ENCODE results near the gene PARK7.

PARK7 gene

DNA sequence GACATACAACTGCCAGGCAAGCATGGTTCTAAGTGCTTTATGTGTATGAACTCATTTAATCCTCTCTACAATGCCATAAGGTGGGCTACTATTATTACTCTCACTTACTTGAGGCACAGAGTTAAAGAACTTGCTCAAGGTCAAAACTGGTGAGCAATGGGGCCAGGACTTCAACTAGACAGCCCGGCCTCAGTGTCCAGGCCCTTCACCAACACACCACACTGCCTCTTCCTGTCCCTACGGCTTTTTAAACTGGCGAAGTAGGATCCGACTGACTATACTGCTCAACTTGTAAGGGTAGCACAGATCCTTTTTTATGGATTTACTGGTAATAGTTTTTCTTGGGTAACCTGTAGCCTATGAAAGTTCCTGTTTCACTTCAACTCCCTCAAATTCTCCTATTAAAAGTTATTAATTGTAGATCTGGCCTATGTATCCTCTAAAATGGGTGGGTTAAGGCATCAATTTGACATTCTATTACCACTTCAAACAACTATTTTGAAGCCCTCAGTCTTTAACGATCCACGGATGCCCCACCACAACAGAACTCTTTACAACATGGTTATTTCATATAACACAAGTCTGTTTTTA, 60.3 kb downstream of the PARK7 start:
- no peak for DNase-seq (ENCODE audit: low read depth in 1 of 2, low spot score in 1 of 2)

GRCh38 chr1:8022395-8023286, 61.1 kb downstream of the PARK7 start:
- no peak for DNase-seq (ENCODE audit: low read depth in 1 of 2, low spot score in 1 of 2)

GRCh38 chr1:8023287-8023994, 61.9 kb downstream of the PARK7 start:
- no peak for DNase-seq (ENCODE audit: low read depth in 1 of 2, low spot score in 1 of 2)

DNA sequence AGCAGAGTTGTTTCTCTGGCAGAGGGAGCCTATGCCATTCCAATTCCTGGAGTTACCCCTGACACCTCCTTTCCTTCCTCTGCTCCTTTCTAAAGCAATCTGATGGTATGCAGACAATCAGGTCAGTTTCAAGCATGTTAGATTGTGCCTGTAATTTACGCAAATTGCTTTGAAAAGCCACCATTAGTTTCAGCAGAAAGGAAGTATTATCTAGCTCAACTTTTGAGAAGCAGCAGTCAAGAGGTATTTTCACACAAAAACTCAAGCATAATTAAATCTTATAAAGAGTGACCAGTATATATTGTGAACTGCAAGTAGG, 62.4 kb downstream of the PARK7 start:
- DNase-seq (ENCODE audit: low read depth in 1 of 2, low spot score in 1 of 2) = no peak

DNA sequence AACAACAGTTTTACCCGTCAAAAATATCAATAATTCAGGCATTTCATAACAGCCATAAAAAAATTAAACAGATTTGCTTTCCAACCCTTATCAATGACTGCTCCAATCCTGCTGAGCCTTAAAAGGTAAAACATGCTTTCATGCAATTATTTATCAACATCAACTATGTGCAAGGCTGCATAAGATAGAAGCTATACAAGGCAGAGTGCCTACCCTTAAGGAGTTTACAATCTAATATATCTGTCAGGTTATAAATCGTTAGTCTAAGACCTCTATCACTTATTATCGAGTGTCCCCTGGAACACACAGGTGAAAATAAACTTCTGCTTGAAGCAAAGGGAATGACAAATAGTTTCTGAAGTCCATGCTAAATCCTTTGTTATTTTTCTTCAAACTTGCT, 62.8 kb downstream of the PARK7 start:
- no peak for DNase-seq (ENCODE audit: low read depth in 1 of 2, low spot score in 1 of 2)

GRCh38 chr1:8025061-8025670, 63.7 kb downstream of the PARK7 start:
- DNase-seq (ENCODE audit: low read depth in 1 of 2, low spot score in 1 of 2) = no peak

GRCh38 chr1:8025671-8026144, 64.2 kb downstream of the PARK7 start:
- no peak for DNase-seq (ENCODE audit: low read depth in 1 of 2, low spot score in 1 of 2)

- peak; percentile 75 to 77 for DNase-seq (ENCODE audit: low read depth in 1 of 2, low spot score in 1 of 2)
Measured at GRCh38 chr1:8026153-8026975, 64.9 kb downstream of the PARK7 start, which contains the start of gene ERRFI1. TSS of gene ERRFI1 (minus strand) at chr1:8026309. CDS start at chr1:8015619, 10,690 bp downstream.

DNA sequence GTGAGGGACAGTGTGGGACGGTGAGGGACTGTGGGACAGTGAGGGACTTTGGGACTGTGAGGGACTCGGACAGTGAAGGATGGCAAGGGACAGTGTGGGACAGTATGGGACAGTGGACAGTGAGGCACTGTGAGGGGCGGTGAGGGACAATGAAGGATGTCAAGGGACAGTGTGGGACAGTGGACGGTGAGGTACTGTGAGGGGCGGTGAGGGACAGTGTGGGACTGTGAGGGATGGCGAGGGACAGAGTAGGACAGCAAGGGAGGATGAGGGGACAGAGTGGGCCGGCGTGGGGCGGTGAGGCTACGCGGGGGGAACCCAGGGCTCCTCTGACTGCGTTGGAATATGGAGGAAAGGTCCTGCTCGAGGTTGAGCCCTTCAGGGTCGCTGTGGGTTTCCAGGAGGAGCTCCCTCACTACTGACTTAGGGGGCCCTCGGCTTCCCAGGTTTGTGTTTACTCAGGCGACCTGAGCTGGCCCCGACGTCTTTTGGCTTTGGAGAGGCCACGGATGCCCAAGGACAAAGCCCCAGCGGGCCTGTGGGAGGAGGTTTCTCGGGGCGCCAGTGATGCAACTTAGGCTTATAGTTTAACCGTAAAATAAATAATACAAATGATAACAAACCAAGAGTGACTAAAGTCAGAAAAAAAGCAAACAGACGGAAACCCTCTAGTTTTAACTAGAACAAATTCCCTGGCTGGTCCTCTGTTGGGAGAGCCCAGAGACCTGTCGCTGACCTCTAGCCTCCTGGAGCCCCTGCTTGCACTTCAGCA, 65.7 kb downstream of the PARK7 start:
- no peak for DNase-seq (ENCODE audit: low read depth in 1 of 2, low spot score in 1 of 2)

- DNase-seq (ENCODE audit: low read depth in 1 of 2, low spot score in 1 of 2) = no peak
Measured at GRCh38 chr1:8027748-8028570, 66.4 kb downstream of the PARK7 start.

DNA sequence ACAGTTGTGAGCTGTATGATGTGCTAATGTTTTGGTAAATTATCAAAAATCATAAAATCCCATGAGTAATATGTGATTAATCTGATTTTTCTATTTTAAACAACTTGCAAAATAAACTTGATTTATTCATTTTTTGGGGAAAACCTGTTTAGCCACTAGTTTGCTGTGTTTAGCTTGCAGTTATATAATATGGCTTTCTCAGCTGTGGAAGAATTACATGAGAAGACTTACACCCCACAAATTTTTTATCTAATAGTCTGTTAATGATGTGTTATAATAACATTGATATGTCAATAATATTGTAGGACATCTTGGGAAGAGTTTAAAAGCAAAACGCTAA, 67.0 kb downstream of the PARK7 start:
- DNase-seq (ENCODE audit: low read depth in 1 of 2, low spot score in 1 of 2) = no peak

DNA sequence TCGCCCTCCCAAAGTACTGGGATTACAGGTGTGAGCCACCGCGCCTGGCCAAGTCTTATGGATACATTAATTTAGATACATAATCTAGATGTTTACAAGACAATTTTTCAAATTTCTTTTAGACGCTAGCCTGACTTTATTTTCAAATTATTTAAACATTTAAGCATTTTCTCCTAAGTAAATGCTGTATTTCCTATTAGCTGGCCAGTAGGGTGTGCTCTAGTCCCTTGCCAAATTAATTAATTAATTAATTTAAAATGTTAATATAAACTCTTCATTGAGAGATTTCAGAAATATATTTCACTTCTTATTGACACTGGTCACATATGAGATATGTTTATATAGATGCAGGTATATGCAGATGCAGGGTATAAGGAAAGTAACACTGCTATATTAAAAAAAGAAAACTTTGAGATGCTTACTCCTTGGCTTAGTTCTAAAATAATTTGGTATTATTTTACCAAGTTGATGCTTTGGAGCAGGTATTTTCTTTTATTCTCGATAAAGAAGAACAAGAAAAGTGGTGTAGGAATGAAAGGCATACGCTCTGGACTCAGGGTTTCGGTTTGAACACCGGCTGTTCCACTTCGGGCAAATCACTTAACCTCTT, 69.8 kb downstream of the PARK7 start:
- DNase-seq (ENCODE audit: low read depth in 1 of 2, low spot score in 1 of 2) = no peak

- DNase-seq (ENCODE audit: low read depth in 1 of 2, low spot score in 1 of 2) = no peak
Measured at GRCh38 chr1:8032366-8032910, 70.9 kb downstream of the PARK7 start.

DNA sequence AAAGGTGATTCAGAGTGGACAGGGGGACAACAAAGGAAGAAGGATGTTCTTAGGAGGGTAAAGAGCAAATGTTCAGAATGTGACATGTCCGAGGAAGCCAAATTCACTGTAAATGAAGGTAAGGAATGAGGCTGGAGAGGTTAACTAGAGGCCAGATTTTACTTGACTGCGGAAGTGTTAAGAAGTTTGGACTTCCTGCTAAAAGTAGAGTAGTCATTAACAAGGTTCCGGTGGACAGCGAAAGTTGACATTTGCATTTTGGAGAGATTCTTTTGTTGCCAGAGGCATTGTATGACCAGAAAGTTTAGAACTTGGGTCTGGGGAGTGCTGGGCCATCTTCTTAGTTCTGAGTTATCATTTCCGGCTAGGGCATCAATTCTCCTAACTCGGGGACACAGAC, 71.8 kb downstream of the PARK7 start:
- no peak for DNase-seq (ENCODE audit: low read depth in 1 of 2, low spot score in 1 of 2)

Data from activated CD4-positive, alpha-beta T cell treated with anti-CD3 and anti-CD28 coated beads, Interleukin-2, amount 50 U/mL, for 24 hours (primary cell).